NB4 (cell line): ENCODE results near the gene TYW1.
"Not testable (repeated sequence)": the region's sequence is repeated elsewhere in the genome, so short reads cannot be mapped to it uniquely, and the experiment has no call there.

Source experiments
- MYC ChIP-seq: IDR thresholded peaks from 2 replicates; pipeline ENCODE4 v1.6.1; 2011; ENCODE audit warnings: low read depth, low read length
- POLR2A ChIP-seq: IDR thresholded peaks from 2 replicates; pipeline ENCODE4 v1.6.1; 2011; ENCODE audit warnings: mild to moderate bottlenecking; ENCODE audit not compliant: insufficient read length; ENCODE audit errors: extremely low read depth
- TF ChIP-seq, protein P1 (sequence below): IDR thresholded peaks from one replicate; pipeline ENCODE4 v1.5.1; 2012; ENCODE audit warnings: low read depth, low read length
- TF ChIP-seq, protein P2 (sequence below): IDR thresholded peaks from 2 replicates; pipeline ENCODE4 v1.6.1; 2011; ENCODE audit warnings: low read depth, low read length

- TF ChIP-seq MYC, POLR2A: not testable (repeated sequence)
- TF ChIP-seq, protein P1, sequence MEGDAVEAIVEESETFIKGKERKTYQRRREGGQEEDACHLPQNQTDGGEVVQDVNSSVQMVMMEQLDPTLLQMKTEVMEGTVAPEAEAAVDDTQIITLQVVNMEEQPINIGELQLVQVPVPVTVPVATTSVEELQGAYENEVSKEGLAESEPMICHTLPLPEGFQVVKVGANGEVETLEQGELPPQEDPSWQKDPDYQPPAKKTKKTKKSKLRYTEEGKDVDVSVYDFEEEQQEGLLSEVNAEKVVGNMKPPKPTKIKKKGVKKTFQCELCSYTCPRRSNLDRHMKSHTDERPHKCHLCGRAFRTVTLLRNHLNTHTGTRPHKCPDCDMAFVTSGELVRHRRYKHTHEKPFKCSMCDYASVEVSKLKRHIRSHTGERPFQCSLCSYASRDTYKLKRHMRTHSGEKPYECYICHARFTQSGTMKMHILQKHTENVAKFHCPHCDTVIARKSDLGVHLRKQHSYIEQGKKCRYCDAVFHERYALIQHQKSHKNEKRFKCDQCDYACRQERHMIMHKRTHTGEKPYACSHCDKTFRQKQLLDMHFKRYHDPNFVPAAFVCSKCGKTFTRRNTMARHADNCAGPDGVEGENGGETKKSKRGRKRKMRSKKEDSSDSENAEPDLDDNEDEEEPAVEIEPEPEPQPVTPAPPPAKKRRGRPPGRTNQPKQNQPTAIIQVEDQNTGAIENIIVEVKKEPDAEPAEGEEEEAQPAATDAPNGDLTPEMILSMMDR: not testable (repeated sequence)
- TF ChIP-seq, protein P2, sequence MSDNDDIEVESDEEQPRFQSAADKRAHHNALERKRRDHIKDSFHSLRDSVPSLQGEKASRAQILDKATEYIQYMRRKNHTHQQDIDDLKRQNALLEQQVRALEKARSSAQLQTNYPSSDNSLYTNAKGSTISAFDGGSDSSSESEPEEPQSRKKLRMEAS: not testable (repeated sequence)
Observed at GRCh38 chr7:67242871-67243270, 246.2 kb downstream of the TYW1 start.
